Trophoblast cell (in vitro differentiated cells and primary cell): Measurements from ENCODE around the gene RMDN2.

ENCODE experiments used
- DNase-seq, 2 donors: peaks; one replicate each; pipeline ENCODE4 v3.0.0-alpha.2; 2016
- H2AFZ ChIP-seq: 2 replicates; pipeline ENCODE4 v1.6.1; 2013; ENCODE audit warnings: low read length, moderate library complexity, mild to moderate bottlenecking; ENCODE audit not compliant: insufficient read depth, poor library complexity
- H2AK5ac ChIP-seq: 2 replicates; pipeline ENCODE4 v1.6.1; 2013; ENCODE audit warnings: mild to moderate bottlenecking, low read length
- H2BK120ac ChIP-seq: 2 replicates; pipeline ENCODE4 v1.6.1; 2013; ENCODE audit warnings: low read length, mild to moderate bottlenecking, moderate library complexity; ENCODE audit not compliant: insufficient read depth, poor library complexity
- H2BK12ac ChIP-seq: 2 replicates; pipeline ENCODE4 v1.6.1; 2013; ENCODE audit warnings: mild to moderate bottlenecking, low read length, moderate library complexity
- H2BK5ac ChIP-seq: 2 replicates; pipeline ENCODE4 v1.6.1; 2013; ENCODE audit warnings: low read length, low read depth, moderate library complexity, mild to moderate bottlenecking; ENCODE audit not compliant: poor library complexity
- H3K14ac ChIP-seq: 2 replicates; pipeline ENCODE4 v1.6.1; 2013; ENCODE audit warnings: mild to moderate bottlenecking, low read length
- H3K18ac ChIP-seq: 2 replicates; pipeline ENCODE4 v1.6.1; 2013; ENCODE audit warnings: mild to moderate bottlenecking, low read length
- H3K23ac ChIP-seq: 2 replicates; pipeline ENCODE4 v1.6.1; 2013; ENCODE audit warnings: low read length
- H3K27ac ChIP-seq: 2 replicates; pipeline ENCODE4 v1.5.1; 2013; ENCODE audit warnings: low read depth, mild to moderate bottlenecking, inconsistent platforms, low read length, moderate library complexity
- H3K27me3 ChIP-seq: 2 replicates; pipeline ENCODE4 v1.6.1; 2013; ENCODE audit warnings: inconsistent platforms, mild to moderate bottlenecking, low read length, moderate library complexity; ENCODE audit not compliant: insufficient read depth
- H3K36me3 ChIP-seq, 2 experiments: 1 replicate in 1 of 2; 2 replicates in 1 of 2; pipeline ENCODE4 v1.6.1; 2013; ENCODE audit warnings: low read length in 2 of 2, mild to moderate bottlenecking in 2 of 2, moderate library complexity in 1 of 2; ENCODE audit not compliant: insufficient read depth in 2 of 2, control insufficient read depth in 1 of 2
- H3K4ac ChIP-seq: 2 replicates; pipeline ENCODE4 v1.6.1; 2013; ENCODE audit warnings: low read depth, mild to moderate bottlenecking, low read length, moderate library complexity
- H3K4me1 ChIP-seq, 2 experiments: 1 replicate in 1 of 2; 2 replicates in 1 of 2; pipeline ENCODE4 v1.6.1; 2013; ENCODE audit warnings: low read length in 2 of 2, mild to moderate bottlenecking in 2 of 2, moderate library complexity in 1 of 2; ENCODE audit not compliant: insufficient read depth in 2 of 2, control insufficient read depth in 1 of 2
- H3K4me2 ChIP-seq: 2 replicates; pipeline ENCODE4 v1.6.1; 2013; ENCODE audit warnings: inconsistent platforms, mild to moderate bottlenecking, low read length, moderate library complexity
- H3K4me3 ChIP-seq: 2 replicates; pipeline ENCODE4 v1.5.1; 2013; ENCODE audit warnings: mild to moderate bottlenecking, low read depth, low read length, inconsistent platforms
- H3K79me1 ChIP-seq: one replicate; pipeline ENCODE4 v1.6.1; 2013; ENCODE audit warnings: low read length
- H3K79me2 ChIP-seq: 2 replicates; pipeline ENCODE4 v1.6.1; 2013; ENCODE audit warnings: low read length, mild to moderate bottlenecking; ENCODE audit not compliant: control insufficient read depth, insufficient read depth, poor library complexity
- H3K9ac ChIP-seq: 2 replicates; pipeline ENCODE4 v1.6.1; 2013; ENCODE audit warnings: mild to moderate bottlenecking, low read length
- H3K9me3 ChIP-seq: 2 replicates; pipeline ENCODE4 v1.6.1; 2013; ENCODE audit warnings: low read depth, mild to moderate bottlenecking, control low read depth, inconsistent platforms, low read length; ENCODE audit not compliant: insufficient read depth
- H4K12ac ChIP-seq: 2 replicates; pipeline ENCODE4 v1.6.1; 2013; ENCODE audit warnings: low read depth, mild to moderate bottlenecking, low read length, moderate library complexity
- H4K8ac ChIP-seq: 2 replicates; pipeline ENCODE4 v1.6.1; 2013; ENCODE audit warnings: low read depth, mild to moderate bottlenecking, low read length, moderate library complexity
- H4K91ac ChIP-seq: one replicate; pipeline ENCODE4 v1.6.1; 2013; ENCODE audit warnings: low read depth, mild to moderate bottlenecking, low read length, moderate library complexity
- WGBS: extraction: QIAGEN DNeasy Blood & Tissue Kit; methylation state at CpG from one replicate; pipeline ENCODE4 v1.1.7; 2013; ENCODE audit warnings: missing lambda C conversion rate; ENCODE audit not compliant: insufficient read length, insufficient coverage; ENCODE audit errors: extremely low coverage; 5-methylcytosine and 5-hydroxymethylcytosine counted together

Gene RMDN2

GRCh38 chr2:37982147-37982582 is 57.1 kb downstream of the RMDN2 start:
- Histone ChIP-seq H2BK12ac (no peak overlapping the region), H2BK120ac (no peak overlapping the region), H2AFZ (peak overlapping the region; percentile 37), H3K4me3 (no peak overlapping the region), H3K23ac (no peak overlapping the region), H3K4me2 (peak overlapping the region; percentile 52), H4K8ac (no peak overlapping the region), H2AK5ac (no peak overlapping the region), H3K79me1 (no peaks in the 10 kb centered on the region), H3K9ac (no peak overlapping the region), H3K27ac (no peak overlapping the region), H4K12ac (no peak overlapping the region), H3K14ac (no peak overlapping the region), H2BK5ac (no peak overlapping the region), H3K36me3 (no peaks in the 10 kb centered on the region), H3K4me1 (no peaks in the 10 kb centered on the region), H3K9me3 (no peaks in the 10 kb centered on the region), H3K79me2 (no peaks in the 10 kb centered on the region), H3K18ac (no peak overlapping the region), H4K91ac (no peak overlapping the region), H3K4ac (no peak overlapping the region), H3K27me3 (no peaks in the 10 kb centered on the region)
- WGBS = no CpG with 5 or more reads among the region's 3 CpGs
- DNase-seq = peak; percentile 32 to 87

- no peak overlapping the region for H4K8ac ChIP-seq
- no peak overlapping the region for H3K14ac ChIP-seq
Observed at GRCh38 chr2:37982847-37983246, 57.8 kb downstream of the RMDN2 start.

GRCh38 chr2:37983719-37984118 is 58.6 kb downstream of the RMDN2 start:
- Histone ChIP-seq H3K4me3 (no peak overlapping the region), H4K91ac (no peak overlapping the region), H2BK120ac (no peak overlapping the region), H3K4me2 (no peak overlapping the region), H3K4me1 (no peaks in the 10 kb centered on the region), H3K27ac (no peak overlapping the region), H4K8ac (no peak overlapping the region), H3K79me2 (no peaks in the 10 kb centered on the region), H4K12ac (no peak overlapping the region), H3K27me3 (no peaks in the 10 kb centered on the region), H3K79me1 (no peaks in the 10 kb centered on the region), H3K9ac (no peak overlapping the region), H3K36me3 (no peaks in the 10 kb centered on the region), H2BK5ac (no peak overlapping the region), H2AFZ (no peak overlapping the region), H3K9me3 (no peaks in the 10 kb centered on the region), H2AK5ac (no peak overlapping the region), H2BK12ac (no peak overlapping the region), H3K18ac (no peak overlapping the region), H3K4ac (no peak overlapping the region), H3K14ac (no peak overlapping the region), H3K23ac (no peak overlapping the region)
- DNase-seq = no peak
- no CpG with 5 or more reads among the region's 1 CpG for WGBS

More at GRCh38 chr2:37982847-37983246, 57.8 kb downstream of the RMDN2 start:
- Histone ChIP-seq H3K4me2 (no peak overlapping the region), H4K91ac (no peak overlapping the region), H3K23ac (no peak overlapping the region), H3K4me1 (no peaks in the 10 kb centered on the region), H3K9me3 (no peaks in the 10 kb centered on the region), H2BK12ac (no peak overlapping the region), H4K12ac (no peak overlapping the region), H3K27ac (no peak overlapping the region), H3K79me2 (no peaks in the 10 kb centered on the region), H2AFZ (no peak overlapping the region), H3K36me3 (no peaks in the 10 kb centered on the region), H3K79me1 (no peaks in the 10 kb centered on the region), H2AK5ac (no peak overlapping the region), H3K27me3 (no peaks in the 10 kb centered on the region), H2BK5ac (no peak overlapping the region), H3K9ac (no peak overlapping the region), H2BK120ac (no peak overlapping the region), H3K4me3 (no peak overlapping the region), H3K18ac (no peak overlapping the region), H3K4ac (no peak overlapping the region)
- WGBS = no CpG with 5 or more reads among the region's 6 CpGs
- no peak for DNase-seq

GRCh38 chr2:37984176-37984575 is 59.1 kb downstream of the RMDN2 start:
- Histone ChIP-seq H3K4me2 (no peak overlapping the region), H2BK12ac (no peak overlapping the region), H3K4me1 (no peaks in the 10 kb centered on the region), H2BK5ac (no peak overlapping the region), H3K9ac (no peak overlapping the region), H3K9me3 (no peaks in the 10 kb centered on the region), H3K36me3 (no peaks in the 10 kb centered on the region), H3K23ac (no peak overlapping the region), H2AK5ac (no peak overlapping the region), H3K27ac (no peak overlapping the region), H4K12ac (no peak overlapping the region), H2AFZ (no peak overlapping the region), H4K8ac (no peak overlapping the region), H2BK120ac (no peak overlapping the region), H3K4ac (no peak overlapping the region), H3K4me3 (no peak overlapping the region), H4K91ac (no peak overlapping the region), H3K27me3 (no peaks in the 10 kb centered on the region), H3K18ac (no peak overlapping the region), H3K14ac (no peak overlapping the region), H3K79me1 (no peaks in the 10 kb centered on the region), H3K79me2 (no peaks in the 10 kb centered on the region)
- no CpG with 5 or more reads among the region's 1 CpG for WGBS
- no peak for DNase-seq
